Measurements from ENCODE around the gene STRA8. TPM values are rescaled to one million over a fixed set of nuclear protein-coding genes. Genes with fewer than 3 reads are reported as not detected.

Gene STRA8
- total RNA-seq, 2 experiments from 2014 or later: not detected

Small RNA genes lying within 50 kb of the gene (microRNA-seq; reads per million reads assigned to microRNA genes)
- not detected for gene MIR6509 (ENCODE audit: borderline microRNAs expressed, borderline number of aligned reads, borderline replicate concordance)

Other genes with a start within 250 kb of the STRA8 start
- gene AGBL3, start 247.3 kb upstream of the STRA8 start, total RNA-seq: 1 to 10 TPM; 3.3 to 3.4 TPM
- 1 to 10 TPM; 8.6 to 10.0 TPM for gene TMEM140, start 85.8 kb upstream of the STRA8 start, total RNA-seq
- 10 to 100 TPM; 41.6 to 43.6 TPM for gene CYREN, start 63.1 kb upstream of the STRA8 start, total RNA-seq
- gene WDR91, start 22.3 kb upstream of the STRA8 start, total RNA-seq: 10 to 100 TPM; 10.3 to 11.0 TPM

All from activated CD4-positive, alpha-beta memory T cell treated with anti-CD3 and anti-CD28 coated beads for 36 hours (primary cell).